Skin epidermis (tissue), 12 donors: ENCODE measurements around the gene ARRDC3.
"Not testable (repeated sequence)": the region's sequence is repeated elsewhere in the genome, so short reads cannot be mapped to it uniquely, and the experiment has no call there.

Source experiments
- H3K27ac ChIP-seq, 21 experiments: fragments of 200-600 bp; sonication (generic) in 11 of 21; one replicate each; pipeline ENCODE4 v1.5.0; 2020; ENCODE audit warnings: mild to moderate bottlenecking in 3 of 21, inconsistent platforms in 2 of 21, moderate library complexity in 2 of 21
- H3K4me3 ChIP-seq, 7 experiments: fragments of 200-600 bp; sonication (generic) in 2 of 7; one replicate each; pipeline ENCODE4 v1.5.0; 2020; ENCODE audit warnings: inconsistent platforms in 2 of 7, mild to moderate bottlenecking in 2 of 7, moderate library complexity in 1 of 7

The ARRDC3 gene

GRCh38 chr5:91365498-91365897 is 17.6 kb downstream of the ARRDC3 start:
- Histone ChIP-seq H3K4me3 (no peak overlapping the region), H3K27ac (no peak overlapping the region)

- H3K4me3 ChIP-seq = no peak overlapping the region
- H3K27ac ChIP-seq = no peak overlapping the region
These were observed 20.2 kb downstream of the ARRDC3 start for GRCh38 chr5:91362935-91363334.

- Histone ChIP-seq H3K27ac (no peak overlapping the region), H3K4me3 (no peak overlapping the region)
These were observed 21.3 kb downstream of the ARRDC3 start for GRCh38 chr5:91361790-91362189.

GRCh38 chr5:91361055-91361701 is 21.9 kb downstream of the ARRDC3 start:
- Histone ChIP-seq H3K27ac (no peak overlapping the region), H3K4me3 (no peak overlapping the region)

GRCh38 chr5:91359962-91360609 is 23.0 kb downstream of the ARRDC3 start:
- no peak overlapping the region for H3K27ac ChIP-seq
- H3K4me3 ChIP-seq = no peak overlapping the region

- Histone ChIP-seq H3K4me3 (no peak overlapping the region), H3K27ac (no peak overlapping the region)
These were observed 25.3 kb downstream of the ARRDC3 start for GRCh38 chr5:91357806-91358205.

- H3K4me3 ChIP-seq = no peak overlapping the region
- H3K27ac ChIP-seq = no peak overlapping the region
These were observed 26.0 kb downstream of the ARRDC3 start for GRCh38 chr5:91357012-91357634.

- H3K27ac ChIP-seq, H3K4me3 ChIP-seq: not testable (repeated sequence)
These were observed 28.2 kb downstream of the ARRDC3 start for GRCh38 chr5:91354867-91355266.

- Histone ChIP-seq H3K4me3 (no peak overlapping the region), H3K27ac (no peak overlapping the region)
These were observed 30.1 kb downstream of the ARRDC3 start for GRCh38 chr5:91352831-91353695.

GRCh38 chr5:91345461-91345860 is 37.7 kb downstream of the ARRDC3 start:
- Histone ChIP-seq H3K4me3 (no peak overlapping the region), H3K27ac (no peak overlapping the region)

- H3K27ac ChIP-seq, H3K4me3 ChIP-seq: not testable (repeated sequence)
These were observed 38.4 kb downstream of the ARRDC3 start for GRCh38 chr5:91344661-91345200.

- Histone ChIP-seq H3K27ac (no peak overlapping the region), H3K4me3 (no peak overlapping the region)
These were observed 39.2 kb downstream of the ARRDC3 start for GRCh38 chr5:91343916-91344315.

- not testable (repeated sequence) for H3K4me3 ChIP-seq, H3K27ac ChIP-seq
These were observed 40.2 kb downstream of the ARRDC3 start for GRCh38 chr5:91342931-91343330.

- H3K27ac ChIP-seq = no peak overlapping the region
- no peak overlapping the region for H3K4me3 ChIP-seq
These were observed 42.0 kb downstream of the ARRDC3 start for GRCh38 chr5:91341154-91341553.

- H3K27ac ChIP-seq = no peak overlapping the region
- H3K4me3 ChIP-seq = no peak overlapping the region
These were observed 42.6 kb downstream of the ARRDC3 start for GRCh38 chr5:91340532-91340931.

GRCh38 chr5:91339063-91339705 is 43.9 kb downstream of the ARRDC3 start:
- Histone ChIP-seq H3K4me3 (no peak overlapping the region), H3K27ac (no peak overlapping the region)

GRCh38 chr5:91332267-91333045 is 50.7 kb downstream of the ARRDC3 start:
- Histone ChIP-seq H3K27ac (no peak overlapping the region), H3K4me3 (no peak overlapping the region)

- Histone ChIP-seq H3K27ac (no peak overlapping the region), H3K4me3 (no peak overlapping the region)
These were observed 51.4 kb downstream of the ARRDC3 start for GRCh38 chr5:91331705-91332104.

GRCh38 chr5:91329283-91329682 is 53.8 kb downstream of the ARRDC3 start:
- Histone ChIP-seq H3K27ac (no peak overlapping the region), H3K4me3 (no peak overlapping the region)
